ENCODE data around the gene NCAM2.

- TF ChIP-seq EZH2 (IDR thresholded peaks at IDR 0.05) (no peak), CTCF (IDR thresholded peaks at IDR 0.05) (no peak), EZH2phosphoT487 (IDR thresholded peaks at IDR 0.05) (no peak)
These were observed 116.3 kb downstream of the NCAM2 start for GRCh38 chr21:21114461-21114860.

Data from neural progenitor cell (in vitro differentiated cells).